SH-SY5Y (cell line): Measurements from ENCODE around the gene NUDT2.

Experiments
- GATA2 ChIP-seq: IDR thresholded peaks from 2 replicates; pipeline ENCODE4 v1.6.1; 2011; ENCODE audit warnings: mild to moderate bottlenecking, low read depth, low read length
- GATA3 ChIP-seq: IDR thresholded peaks from 2 replicates; pipeline ENCODE4 v1.6.1; 2011; ENCODE audit warnings: low read depth, mild to moderate bottlenecking, low read length, moderate library complexity

The NUDT2 gene

GRCh38 chr9:34375901-34376595 lies 46.7 kb downstream of the NUDT2 start:
- TF ChIP-seq GATA3 (no peak), GATA2 (peak; percentile 83)

GRCh38 chr9:34376596-34377403 lies 47.4 kb downstream of the NUDT2 start, which contains the start of gene MYORG:
MYORG (minus strand) TSS chr9:34376898; CDS start chr9:34372943, 3,955 bp downstream.
- TF ChIP-seq GATA2 (peak; percentile 96), GATA3 (no peak)

- TF ChIP-seq GATA2 (no peak), GATA3 (no peak)
Observed at GRCh38 chr9:34377404-34377746, 48.0 kb downstream of the NUDT2 start.

- TF ChIP-seq GATA2 (no peak), GATA3 (no peak)
Observed at GRCh38 chr9:34378376-34379060, 49.1 kb downstream of the NUDT2 start.

GRCh38 chr9:34379334-34380033 lies 50.1 kb downstream of the NUDT2 start:
- no peak for TF ChIP-seq GATA2
- TF ChIP-seq GATA3 = no peak

GRCh38 chr9:34380034-34380510 lies 50.7 kb downstream of the NUDT2 start:
- TF ChIP-seq GATA3 (no peak), GATA2 (no peak)

- TF ChIP-seq GATA3 (no peak), GATA2 (no peak)
Observed at GRCh38 chr9:34380511-34381315, 51.3 kb downstream of the NUDT2 start.

GRCh38 chr9:34381323-34381722 lies 52.0 kb downstream of the NUDT2 start:
- TF ChIP-seq GATA3 (no peak), GATA2 (no peak)

GRCh38 chr9:34382054-34382453 lies 52.7 kb downstream of the NUDT2 start:
- TF ChIP-seq GATA3 (no peak), GATA2 (no peak)

GRCh38 chr9:34382879-34383278 lies 53.5 kb downstream of the NUDT2 start:
- TF ChIP-seq GATA3 (no peak), GATA2 (no peak)

GRCh38 chr9:34383904-34384303 lies 54.5 kb downstream of the NUDT2 start:
- TF ChIP-seq GATA2 (no peak), GATA3 (no peak)

- TF ChIP-seq GATA2 (no peak), GATA3 (no peak)
Observed at GRCh38 chr9:34384368-34385165, 55.2 kb downstream of the NUDT2 start.

- TF ChIP-seq GATA2 (no peak), GATA3 (no peak)
Observed at GRCh38 chr9:34385561-34386230, 56.3 kb downstream of the NUDT2 start.

- TF ChIP-seq GATA2 (no peak), GATA3 (no peak)
Observed at GRCh38 chr9:34386656-34387055, 57.3 kb downstream of the NUDT2 start.
